Stimulated activated CD8-positive, alpha-beta memory T cell treated with anti-CD3 and anti-CD28 coated beads, Interleukin-12 subunit alpha, Interleukin-12 subunit beta, amount 100 ng/mL, for 24 hours (primary cell): ENCODE results near the gene HPSE2.
"Not testable (repeated sequence)": the region's sequence is repeated elsewhere in the genome, so short reads cannot be mapped to it uniquely, and the experiment has no call there.

Source experiments
- DNase-seq: peaks from one replicate; pipeline ENCODE4 v3.0.0-alpha.2; 2020; ENCODE audit errors: extremely low read depth

HPSE2 gene

GRCh38 chr10:99235658-99236626 lies at the start of gene HPSE2:
Gene HPSE2 (minus strand): TSS chr10:99235852.
- DNase-seq: no peak

GRCh38 chr10:99280472-99280871 lies 44.8 kb upstream of the HPSE2 start:
- DNase-seq: no peak

DNA sequence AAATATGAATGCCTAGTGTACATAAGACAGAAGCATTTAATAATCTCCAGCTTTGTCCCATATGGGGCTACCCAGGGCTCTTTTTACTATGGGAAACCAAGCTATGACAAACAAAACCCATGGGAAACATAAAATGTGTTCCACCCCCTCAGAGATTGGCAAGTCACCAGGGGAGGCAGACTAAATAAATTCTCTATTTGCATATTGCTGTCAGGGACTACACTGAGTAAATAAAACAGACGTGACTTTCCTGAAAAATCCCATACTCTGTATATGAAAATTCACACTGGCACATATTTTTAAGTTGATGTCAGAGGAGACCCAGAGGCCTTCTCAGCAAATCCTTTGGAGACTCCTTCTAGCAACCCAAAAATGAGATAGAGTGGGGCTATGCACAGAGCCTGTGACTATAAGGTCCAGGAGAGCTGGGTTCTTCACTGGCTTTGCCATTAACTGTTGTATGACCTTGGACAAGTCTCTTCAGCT lies 44.0 kb upstream of the HPSE2 start:
- DNase-seq: no peak

GRCh38 chr10:99276848-99277486 lies 41.3 kb upstream of the HPSE2 start:
- DNase-seq: no peak

GRCh38 chr10:99266383-99266782 lies 30.7 kb upstream of the HPSE2 start:
- no peak for DNase-seq

DNA sequence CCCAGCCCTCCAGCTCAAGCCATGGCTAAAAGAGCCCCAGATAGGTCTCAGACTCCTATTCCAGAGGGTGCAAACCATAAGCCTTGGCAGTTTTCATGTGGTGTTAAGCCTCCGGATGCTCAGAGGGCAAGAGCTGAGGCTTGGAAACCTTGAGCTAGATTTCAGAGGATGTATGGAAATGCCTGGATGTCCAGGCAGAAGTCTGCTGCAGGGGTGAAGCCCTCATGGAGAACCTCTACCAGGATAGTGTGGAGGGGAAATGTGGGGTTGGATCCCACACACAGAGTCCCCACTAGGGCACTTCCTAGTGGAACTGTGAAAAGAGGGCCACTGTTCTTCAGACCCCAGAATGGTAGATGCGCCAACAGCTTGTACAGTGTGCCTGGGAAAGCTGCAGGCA lies 13.2 kb upstream of the HPSE2 start:
- DNase-seq: no peak

DNA sequence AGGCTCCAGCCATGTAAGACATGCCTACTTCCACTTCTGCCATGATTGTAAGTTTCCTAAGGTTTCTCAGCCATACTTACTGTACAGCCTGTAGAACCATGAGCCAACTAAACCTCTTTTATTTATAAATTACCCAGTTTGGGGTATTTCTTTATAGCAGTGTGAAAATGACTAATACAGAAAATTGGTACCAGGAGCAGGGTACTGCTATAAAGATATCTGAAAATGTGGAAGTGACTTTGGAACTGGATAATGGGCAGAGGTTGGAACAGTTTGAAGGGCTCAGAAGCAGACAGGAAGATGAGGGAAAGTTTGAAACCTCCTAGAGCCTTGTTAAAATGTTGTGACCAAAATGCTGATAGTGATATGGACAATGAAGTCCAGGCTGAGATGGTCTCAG lies 12.2 kb upstream of the HPSE2 start:
- DNase-seq: not testable (repeated sequence)

DNA sequence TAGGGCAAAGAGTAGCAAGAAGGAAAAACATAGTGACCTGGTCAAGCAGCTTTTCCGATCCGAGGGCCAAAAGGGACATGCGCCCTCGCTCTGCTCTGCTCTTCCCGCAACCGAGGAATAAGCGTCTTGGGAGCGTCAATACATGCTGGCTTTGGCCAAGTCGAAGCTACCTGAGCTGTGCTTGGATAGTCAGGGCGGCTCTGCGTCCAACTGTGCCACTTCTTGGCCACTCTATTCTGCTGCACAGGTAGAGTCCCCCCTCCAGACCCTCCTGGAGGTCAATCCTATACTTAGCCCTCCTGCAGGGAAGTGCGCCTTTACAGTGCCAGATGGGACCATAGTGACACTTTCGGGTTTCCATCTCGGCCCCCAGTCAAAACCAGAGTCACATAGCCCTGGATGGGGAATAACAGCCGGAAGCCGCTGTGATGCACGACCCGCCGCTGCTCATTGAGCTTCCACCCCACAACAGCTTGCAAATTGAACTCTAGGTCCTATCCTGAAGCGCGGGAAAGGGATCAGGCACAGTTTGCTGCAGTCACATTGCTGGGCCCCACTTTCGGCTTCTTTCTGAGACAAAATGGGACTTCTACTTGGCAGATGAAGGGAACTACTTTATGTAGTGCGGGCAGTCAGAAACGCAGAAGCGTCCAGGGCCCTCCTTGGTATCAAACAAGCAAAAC lies 1.1 kb upstream of the HPSE2 start:
- no peak for DNase-seq

DNA sequence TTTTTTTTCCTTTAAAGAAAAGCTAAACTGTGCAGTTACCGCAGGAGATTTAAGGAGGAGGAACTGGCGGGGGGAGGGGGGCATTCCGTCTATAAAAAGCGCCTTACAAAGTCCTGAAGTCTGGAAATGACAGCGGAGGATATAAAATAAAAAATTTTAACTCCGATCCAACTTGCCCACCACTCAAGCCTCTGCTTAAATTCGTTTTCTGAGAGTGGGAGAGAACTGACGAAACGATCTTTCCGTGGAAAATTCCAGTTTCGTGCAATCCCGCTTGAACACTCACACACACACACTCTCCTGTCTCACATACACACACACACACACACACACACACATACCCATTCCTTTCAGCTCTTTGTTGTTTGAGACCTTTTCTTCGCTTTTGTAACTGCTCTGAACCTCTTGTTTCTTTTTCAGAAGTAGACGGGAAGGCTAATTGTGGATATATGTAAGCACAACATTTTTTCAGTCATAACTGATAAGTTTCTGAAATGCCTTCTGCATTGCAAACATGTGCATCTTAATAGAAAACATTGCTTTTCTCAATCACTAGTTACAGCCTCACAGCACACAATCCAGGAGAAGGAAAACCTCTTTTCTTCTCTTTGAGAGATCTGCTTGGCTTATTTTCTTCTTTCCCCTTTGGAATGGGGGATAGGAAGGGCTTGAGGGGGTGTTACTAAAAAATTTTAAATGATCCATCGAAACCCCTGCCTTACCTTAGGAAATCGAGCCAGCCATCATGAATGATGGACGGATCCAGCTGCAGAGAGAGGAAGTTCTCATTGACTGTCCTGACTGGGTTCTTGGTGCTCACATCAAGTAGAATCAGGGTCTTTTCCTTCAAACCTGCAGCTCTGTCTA lies 628 bp downstream of the HPSE2 start:
- DNase-seq: no peak

DNA sequence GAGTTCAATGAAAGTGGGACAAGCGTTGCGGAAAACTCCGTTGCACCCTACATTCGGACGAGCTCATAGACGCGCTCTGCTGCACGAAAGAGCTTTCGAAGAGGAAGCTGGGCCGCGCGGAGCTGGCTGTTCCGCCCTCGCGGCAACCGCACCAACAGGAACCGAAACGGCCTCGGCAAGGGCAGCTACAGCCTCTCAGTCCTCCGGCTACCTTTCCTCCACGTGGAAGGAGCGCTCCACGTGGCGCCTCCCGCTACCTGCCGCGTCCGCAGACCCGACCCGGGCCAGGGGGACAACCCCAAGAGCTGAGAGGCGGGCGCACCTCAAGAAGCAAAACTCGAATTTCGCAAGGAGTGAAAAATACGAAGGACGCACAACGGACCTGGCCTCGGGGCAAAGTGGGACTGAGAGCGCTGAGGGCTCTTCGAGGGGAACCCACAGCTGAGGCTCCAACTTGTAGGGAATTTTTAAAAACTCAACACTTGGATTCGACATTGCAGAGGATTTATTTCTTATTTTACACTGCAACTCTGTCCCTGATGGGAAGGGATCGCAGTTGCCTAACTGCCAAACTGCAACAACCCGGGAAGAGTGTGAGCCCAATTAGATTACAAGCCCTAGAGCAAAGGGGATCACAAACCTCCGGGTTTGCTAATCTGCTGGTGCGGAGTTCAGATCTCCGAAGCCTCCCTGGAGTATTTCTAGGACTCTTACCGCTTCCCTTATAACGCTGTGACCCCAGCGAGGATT lies 1.4 kb downstream of the HPSE2 start:
- no peak for DNase-seq

- DNase-seq: no peak
Observed at GRCh38 chr10:99233689-99234037, 2.0 kb downstream of the HPSE2 start.

GRCh38 chr10:99233000-99233688 lies 2.5 kb downstream of the HPSE2 start:
- no peak for DNase-seq

DNA sequence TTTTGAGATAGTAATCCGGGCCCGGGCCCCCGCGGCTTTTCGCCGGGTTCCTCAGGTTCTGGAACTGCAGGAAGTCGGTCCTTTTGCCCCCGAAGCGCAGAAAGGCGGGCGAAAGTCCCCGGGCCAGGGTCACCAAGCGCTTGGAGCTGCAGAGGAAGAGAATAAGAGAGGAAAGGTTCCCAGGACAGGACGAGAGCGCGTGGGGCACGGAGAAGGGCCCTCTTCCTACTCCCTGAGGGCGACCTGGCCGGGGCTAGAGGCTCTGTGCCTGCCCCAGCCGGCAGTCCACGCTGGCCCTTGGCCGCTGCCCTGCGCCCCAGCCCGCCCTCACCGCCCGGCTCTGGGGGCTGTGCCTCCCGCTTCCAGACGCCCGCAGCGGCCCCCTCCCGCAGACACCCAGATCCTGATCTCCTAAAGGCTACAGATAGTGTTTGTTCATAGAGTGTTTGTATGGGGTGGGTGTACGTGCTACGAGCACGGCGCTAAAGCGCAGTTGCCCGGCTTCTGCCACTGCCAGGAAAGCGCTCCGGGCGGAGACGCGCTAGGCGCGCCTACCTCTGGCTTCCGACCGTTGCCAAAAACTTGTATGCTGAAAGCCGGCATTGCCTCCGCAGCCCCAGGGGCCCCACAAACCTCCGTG lies 3.2 kb downstream of the HPSE2 start:
- DNase-seq: no peak

DNA sequence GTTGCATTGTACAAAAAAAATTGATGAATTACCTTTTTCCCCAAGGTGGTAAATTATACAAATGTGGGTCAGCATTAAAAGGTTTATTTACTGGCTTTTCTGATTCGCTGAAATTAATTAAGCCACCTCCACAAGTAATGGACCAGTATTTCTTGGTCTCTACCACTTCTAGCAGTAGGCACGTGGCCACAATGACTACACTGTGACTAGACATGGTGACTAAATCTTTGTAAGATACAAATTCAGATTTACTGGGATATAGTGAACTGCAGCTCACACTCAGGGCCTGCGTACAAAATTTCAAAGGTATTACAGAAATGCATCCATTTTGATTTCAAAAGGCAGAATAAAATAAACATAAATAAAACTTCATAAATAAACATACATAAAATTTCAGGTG lies 10.9 kb downstream of the HPSE2 start:
- DNase-seq: no peak

- no peak for DNase-seq
Observed at GRCh38 chr10:99207340-99207739, 28.3 kb downstream of the HPSE2 start.

DNA sequence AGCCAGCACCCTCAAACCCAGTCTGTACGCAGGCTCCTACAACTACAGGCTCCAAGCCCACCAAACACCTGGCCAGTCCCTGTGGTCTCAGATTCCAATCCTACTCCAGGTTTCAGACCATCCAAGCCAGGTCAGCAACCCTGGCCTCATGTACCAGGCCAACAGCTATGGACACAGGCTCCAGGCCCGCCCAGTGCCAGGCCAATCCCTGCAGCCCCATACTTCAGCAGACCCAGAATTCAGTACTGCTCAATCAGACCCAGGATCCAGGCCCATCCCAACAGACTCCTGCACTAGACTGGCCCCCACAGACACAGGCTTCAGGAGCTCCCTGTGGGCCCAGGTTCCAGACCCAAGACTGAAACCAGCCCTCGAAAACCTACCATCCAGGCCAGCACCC lies 32.3 kb downstream of the HPSE2 start:
- no peak for DNase-seq

DNA sequence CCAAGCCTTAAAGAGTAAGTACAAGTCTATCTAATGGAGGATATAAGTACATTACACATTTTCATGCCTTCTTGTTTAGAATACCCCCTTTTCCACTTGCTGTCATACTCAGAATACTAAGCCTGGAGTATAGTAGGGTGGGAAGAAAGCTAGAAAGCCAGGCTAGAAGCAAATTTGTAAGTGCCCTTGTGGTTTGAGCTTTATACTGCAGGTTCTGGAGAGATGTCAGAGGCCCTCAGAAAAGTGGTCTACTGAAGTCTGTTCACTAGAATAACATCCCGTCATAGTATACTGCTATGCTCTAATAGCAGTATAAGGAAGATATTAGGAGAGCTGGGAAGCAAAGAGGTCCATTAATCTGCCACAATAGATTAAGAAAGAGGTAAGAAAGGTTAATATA lies 62.7 kb downstream of the HPSE2 start:
- DNase-seq: no peak

DNA sequence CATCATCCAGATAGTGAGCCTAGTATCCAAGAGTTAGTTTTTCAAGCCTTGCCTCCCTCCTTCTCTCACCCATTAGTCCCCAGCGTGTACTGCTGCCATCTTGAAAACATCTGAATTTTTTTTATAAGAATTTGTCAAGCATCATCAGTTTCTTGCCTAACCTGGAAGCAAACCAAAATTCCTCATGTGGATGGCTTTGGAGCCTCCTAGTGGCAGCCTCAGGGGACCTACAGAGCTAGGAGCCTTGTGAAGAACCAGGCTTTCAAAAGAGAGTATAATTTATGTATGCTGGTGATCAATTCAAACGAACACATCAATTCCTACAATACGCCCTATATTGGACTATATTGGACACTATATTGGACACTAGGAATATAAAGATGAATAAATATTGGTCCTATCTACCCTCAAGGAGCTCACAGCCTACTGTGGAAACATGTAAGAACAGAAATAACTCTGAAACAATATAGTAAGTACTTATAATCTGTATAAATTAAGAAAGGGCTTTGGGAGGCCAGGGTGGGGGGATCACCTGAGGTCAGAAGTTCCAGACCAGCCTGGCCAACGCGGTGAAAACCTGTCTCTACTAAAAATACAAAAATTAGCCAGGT lies 63.4 kb downstream of the HPSE2 start:
- no peak for DNase-seq

GRCh38 chr10:99170116-99170675 lies 65.5 kb downstream of the HPSE2 start:
- no peak for DNase-seq
